DMS79 (cell line): Measurements from ENCODE around the gene FAM131C.
A peak's percentile ranks its signal among the peaks of the same experiment; 100 is the strongest.
"Not testable (repeated sequence)": the region's sequence is repeated elsewhere in the genome, so short reads cannot be mapped to it uniquely, and the experiment has no call there.

Source experiments
- DNase-seq: peaks from one replicate; lab custom pipeline; 2025; lab: John Stamatoyannopoulos, UW

FAM131C gene

GRCh38 chr1:16076031-16076864, 2.8 kb upstream of the FAM131C start:
- DNase-seq, result no peak

- DNase-seq, result no peak
Measured at GRCh38 chr1:16075337-16076030, 2.0 kb upstream of the FAM131C start.

- no peak for DNase-seq
Measured at GRCh38 chr1:16074217-16074616, 766 bp upstream of the FAM131C start.

GRCh38 chr1:16072616-16073484, 601 bp downstream of the FAM131C start:
- DNase-seq, result no peak

- no peak for DNase-seq
Measured at GRCh38 chr1:16072095-16072494, 1.4 kb downstream of the FAM131C start.

GRCh38 chr1:16071614-16072013, 1.8 kb downstream of the FAM131C start:
- no peak for DNase-seq

GRCh38 chr1:16070640-16071355, 2.7 kb downstream of the FAM131C start:
- DNase-seq, result no peak

- peak; percentile 63 for DNase-seq
Measured at GRCh38 chr1:16068356-16069270, 4.8 kb downstream of the FAM131C start.

GRCh38 chr1:16067933-16068332, 5.5 kb downstream of the FAM131C start:
- no peak for DNase-seq

- DNase-seq, result peak; percentile 29
Measured at GRCh38 chr1:16067127-16067768, 6.2 kb downstream of the FAM131C start.

- no peak for DNase-seq
Measured at GRCh38 chr1:16066245-16066644, 7.2 kb downstream of the FAM131C start.

GRCh38 chr1:16065269-16065576, 8.2 kb downstream of the FAM131C start:
- no peak for DNase-seq

GRCh38 chr1:16064536-16065268, 8.7 kb downstream of the FAM131C start:
- DNase-seq, result no peak

- DNase-seq, result no peak
Measured at GRCh38 chr1:16063921-16064320, 9.5 kb downstream of the FAM131C start.

- no peak for DNase-seq
Measured at GRCh38 chr1:16063226-16063829, 10.1 kb downstream of the FAM131C start.

- DNase-seq, result not testable (repeated sequence)
Measured at GRCh38 chr1:16062687-16063075, 10.8 kb downstream of the FAM131C start.

GRCh38 chr1:16061989-16062686, 11.3 kb downstream of the FAM131C start:
- not testable (repeated sequence) for DNase-seq

- no peak for DNase-seq
Measured at GRCh38 chr1:16061266-16061665, 12.2 kb downstream of the FAM131C start.
